ENCODE measurements around the gene PCBP2. TPM values are rescaled to one million over a fixed set of nuclear protein-coding genes. Genes with fewer than 3 reads are reported as not detected.

Gene PCBP2
- total and polyA plus RNA-seq, 10 of the 15 experiments (the other 5 are each of a cell fraction or from before 2014, with no cell fraction given), result 109 to 803 (median 327) TPM

GRCh38 chr12:53500142-53500775, 48.4 kb downstream of the PCBP2 start (continued):
- no peak for TF ChIP-seq BRCA1 (IDR thresholded peaks at IDR 0.05; ENCODE audit: low read depth, low read length)
- TF ChIP-seq CHD4 (IDR thresholded peaks at IDR 0.05), result no peak
- TF ChIP-seq HDAC6 (IDR thresholded peaks at IDR 0.05; ENCODE audit: unreplicated experiment), result no peak
- no peak for TF ChIP-seq SUPT20H (IDR thresholded peaks at IDR 0.05; ENCODE audit: borderline replicate concordance, control insufficient read depth, low read depth, low read length)
- TF ChIP-seq ATF2 (IDR thresholded peaks at IDR 0.05; ENCODE audit: low read length), result no peak
- TF ChIP-seq SUZ12 (IDR thresholded peaks at IDR 0.05; ENCODE audit: unreplicated experiment), result no peak
- no peak for TF ChIP-seq NFXL1 (IDR thresholded peaks at IDR 0.05; ENCODE audit: borderline replicate concordance)
- no peak for TF ChIP-seq USF1 (IDR thresholded peaks at IDR 0.05; ENCODE audit: borderline replicate concordance, extremely low read length, insufficient read depth, low read depth, low read length)
- no peak for TF ChIP-seq CHD1 (IDR thresholded peaks at IDR 0.05; ENCODE audit: low read depth, low read length)
- TF ChIP-seq DPF2 (IDR thresholded peaks at IDR 0.05), result no peak
- TF ChIP-seq RCOR1 (conservative IDR thresholded peaks at IDR 0.05; ENCODE audit: low read depth, low read length), result no peak
- no peak for TF ChIP-seq MAX (IDR thresholded peaks at IDR 0.05; ENCODE audit: low read depth, low read length)
- TF ChIP-seq ZNF687 (IDR thresholded peaks at IDR 0.05), result peak; percentile 4; the same call in 1 of the 2 replicates
- no peak for TF ChIP-seq NRF1 (conservative IDR thresholded peaks at IDR 0.05; ENCODE audit: low read depth, low read length)
- no peak for TF ChIP-seq ZNF384 (IDR thresholded peaks at IDR 0.05; ENCODE audit: borderline replicate concordance, low read depth, low read length)
- TF ChIP-seq RFX5 (IDR thresholded peaks at IDR 0.05; ENCODE audit: low read depth, low read length), result no peak
- TF ChIP-seq IKZF1 (conservative IDR thresholded peaks at IDR 0.05), result no peak
- no peak for TF ChIP-seq STAT1 (conservative IDR thresholded peaks at IDR 0.05)
- TF ChIP-seq E2F4 (IDR thresholded peaks at IDR 0.05; ENCODE audit: low read depth, low read length), result no peak
- 0 out of 2 replicates have a peak, but pooled peaks have one; percentile 12 for TF ChIP-seq YY1 (IDR thresholded peaks at IDR 0.05; ENCODE audit: low read depth, low read length)
- TF ChIP-seq GABPA (IDR thresholded peaks at IDR 0.05; ENCODE audit: low read depth), result no peak
- TF ChIP-seq SMAD1 (IDR thresholded peaks at IDR 0.05; ENCODE audit: low read depth, partially characterized antibody), result no peak
- no peak; the same call in 1 of the 2 replicates for TF ChIP-seq LARP7 (IDR thresholded peaks at IDR 0.05)
- TF ChIP-seq EGR1 (IDR thresholded peaks at IDR 0.05; ENCODE audit: borderline replicate concordance in 1 of 2, low read depth in 2 of 2, low read length in 2 of 2), result no peak

All from GM12878 (cell line).